Stimulated activated CD8-positive, alpha-beta memory T cell treated with anti-CD3 and anti-CD28 coated beads, Interleukin-15, amount 100 ng/mL, for 48 hours (primary cell): ENCODE data around the gene TARS2.

Experiments
- DNase-seq, 2 donors: peaks; one replicate each; pipeline ENCODE4 v3.0.0-alpha.2; 2020; ENCODE audit warnings: low read depth in 2 of 2

TARS2 gene

DNA sequence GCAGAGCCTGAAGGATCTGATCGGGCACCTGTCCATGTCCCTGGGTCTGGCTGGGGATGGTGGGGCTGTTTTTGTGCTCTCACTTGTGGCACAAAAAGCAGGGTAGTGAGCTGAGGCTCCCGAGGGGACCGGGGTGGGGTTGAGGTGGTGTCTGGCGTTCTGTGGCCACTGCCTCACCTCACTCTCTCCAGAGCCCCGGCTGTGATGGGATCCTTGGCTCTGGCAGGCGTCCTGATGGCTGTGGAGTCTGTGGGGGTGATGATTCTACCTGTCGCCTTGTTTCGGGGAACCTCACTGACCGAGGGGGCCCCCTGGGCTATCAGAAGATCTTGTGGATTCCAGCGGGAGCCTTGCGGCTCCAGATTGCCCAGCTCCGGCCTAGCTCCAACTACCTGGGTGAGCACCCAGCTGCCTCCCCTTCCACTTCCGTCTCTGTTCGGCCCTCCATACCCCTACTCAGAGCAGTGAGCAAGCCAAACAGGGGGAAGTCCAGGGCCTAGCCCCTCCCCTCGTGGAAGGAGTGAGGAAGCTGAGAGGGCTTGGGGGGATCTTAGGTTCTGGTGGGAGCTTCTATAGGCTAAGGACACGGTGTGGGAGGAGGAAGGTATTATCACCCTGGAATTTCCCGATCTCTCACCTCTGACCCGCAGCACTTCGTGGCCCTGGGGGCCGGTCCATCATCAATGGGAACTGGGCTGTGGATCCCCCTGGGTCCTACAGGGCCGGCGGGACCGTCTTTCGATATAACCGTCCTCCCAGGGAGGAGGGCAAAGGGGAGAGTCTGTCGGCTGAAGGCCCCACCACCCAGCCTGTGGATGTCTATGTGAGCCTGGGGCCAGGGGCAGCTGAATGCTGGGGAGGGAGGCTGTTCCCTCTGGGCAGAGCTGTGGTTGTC is 69.0 kb downstream of the TARS2 start:
- DNase-seq = no peak

DNA sequence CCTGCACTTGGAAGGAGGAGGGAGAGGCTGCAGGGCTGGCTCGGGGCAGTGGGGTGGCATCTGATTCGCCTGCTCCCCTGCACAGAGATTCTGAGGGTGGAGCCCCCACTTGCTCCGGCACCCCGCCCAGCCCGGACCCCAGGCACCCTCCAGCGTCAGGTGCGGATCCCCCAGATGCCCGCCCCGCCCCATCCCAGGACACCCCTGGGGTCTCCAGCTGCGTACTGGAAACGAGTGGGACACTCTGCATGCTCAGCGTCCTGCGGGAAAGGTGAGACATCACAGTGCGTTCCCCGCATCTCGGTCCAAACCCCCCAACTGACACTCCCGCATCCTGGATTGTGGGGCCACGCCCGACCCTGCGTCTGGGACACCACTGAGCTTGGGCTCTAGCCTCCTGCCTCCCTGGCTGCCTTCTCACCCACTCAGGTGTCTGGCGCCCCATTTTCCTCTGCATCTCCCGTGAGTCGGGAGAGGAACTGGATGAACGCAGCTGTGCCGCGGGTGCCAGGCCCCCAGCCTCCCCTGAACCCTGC is 69.9 kb downstream of the TARS2 start:
- no peak for DNase-seq
